ENCODE results near the gene TTC28. TPM values are rescaled to one million over a fixed set of nuclear protein-coding genes. Genes with fewer than 3 reads are reported as not detected.
A peak's percentile ranks its signal among the peaks of the same experiment; 100 is the strongest.

Gene TTC28
- total and polyA plus RNA-seq, 10 of the 15 experiments (the other 5 are each of a cell fraction or from before 2014, with no cell fraction given): 0.15 to 8.4 (median 1.4) TPM

DNA sequence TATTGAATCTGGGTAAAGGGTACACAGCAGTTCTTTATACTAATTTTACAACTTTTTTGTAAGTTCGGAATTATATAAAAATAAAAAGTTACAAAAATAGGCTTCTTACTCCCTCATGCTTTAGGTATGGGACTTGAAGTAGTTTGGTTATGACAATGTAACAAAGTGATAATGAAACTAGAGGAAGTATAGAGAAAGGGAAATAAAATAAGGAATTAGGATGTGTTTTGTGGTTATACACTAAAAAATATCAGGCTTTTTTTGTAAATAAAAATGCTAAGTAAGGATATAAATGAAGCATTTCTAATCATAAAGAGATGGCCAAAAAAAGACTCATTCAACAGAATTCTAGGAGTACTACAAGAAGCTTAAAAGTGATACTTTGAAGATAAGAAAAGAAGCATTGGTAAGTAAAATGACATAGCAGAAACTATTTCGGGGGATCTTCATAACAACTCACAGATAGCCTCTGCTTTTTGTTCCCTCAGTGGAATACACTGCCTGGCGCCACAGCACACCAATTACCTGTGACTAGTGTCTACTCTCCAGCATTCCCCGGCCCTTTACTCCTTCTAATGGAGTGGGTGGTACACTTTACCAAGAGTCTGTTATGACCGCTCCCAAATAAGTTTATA lies 437.9 kb downstream of the TTC28 start:
- RAD21 ChIA-PET (ENCODE audit: unreplicated experiment): no interaction called here
- Histone ChIP-seq H3K4me2 (ENCODE audit: control insufficient read depth, insufficient read depth) (no peak overlapping the region), H3K4me3 (no peak overlapping the region), H3K79me2 (ENCODE audit: control insufficient read depth, insufficient read depth, low read length) (no peaks in the 10 kb centered on the region), H3K9ac (ENCODE audit: control insufficient read depth, insufficient read depth, low read length) (no peak overlapping the region), H2AFZ (ENCODE audit: control insufficient read depth, low read depth, low read length) (no peak overlapping the region), H3K27me3 (replicated peaks in 1 of 2; ENCODE audit: control insufficient read depth in 2 of 2, insufficient read depth in 2 of 2, low read length in 1 of 2) (0 out of 4 replicates have a peak, but pooled peaks cover 0 to 5% of the 10 kb centered on the region in 2 experiments), H3K36me3 (ENCODE audit: control insufficient read depth in 2 of 2, insufficient read depth in 2 of 2, low read length in 1 of 2) (no peaks in the 10 kb centered on the region), H3K4me1 (ENCODE audit: control insufficient read depth, insufficient read depth, low read length) (no peaks in the 10 kb centered on the region), H4K20me1 (ENCODE audit: control insufficient read depth, insufficient read depth) (no peaks in the 10 kb centered on the region), H3K27ac (ENCODE audit: control insufficient read depth, insufficient read depth) (no peak overlapping the region), H3K9me3 (replicated peaks; ENCODE audit: control insufficient read depth, insufficient read depth, low read length) (no peaks in the 10 kb centered on the region)
- no peak for DNase-seq (ENCODE audit: low read depth, low spot score)
- TF ChIP-seq JUNB (IDR thresholded peaks at IDR 0.05) (0 out of 2 replicates have a peak, but pooled peaks have one; percentile 14), NR2C1 (IDR thresholded peaks at IDR 0.05) (no peak)
- no TSS peak for BruUV-seq (replicated peaks)
- in situ Hi-C loops (cut with MboI): no loop called here
- FAIRE-seq: no peak
- SMC1A ChIA-PET (ENCODE audit: uncharacterized antibody, unreplicated experiment): no interaction called here
- WGBS (ENCODE audit: insufficient coverage, insufficient replicate concordance, low lambda C conversion rate, missing lambda C conversion rate): 11% methylated on average over 5 of the region's 5 CpGs
- CTCF ChIA-PET: interaction anchor here (1.6 kb wide), 1 partner anchor 10 kb away, joined by 5 read pairs; no protein-coding TSS in a partner anchor
- no peak for ATAC-seq
- POLR2A ChIA-PET: no interaction called here
- intact Hi-C loops (cut with micrococcal nuclease; ENCODE audit: unreplicated experiment): no loop called here

DNA sequence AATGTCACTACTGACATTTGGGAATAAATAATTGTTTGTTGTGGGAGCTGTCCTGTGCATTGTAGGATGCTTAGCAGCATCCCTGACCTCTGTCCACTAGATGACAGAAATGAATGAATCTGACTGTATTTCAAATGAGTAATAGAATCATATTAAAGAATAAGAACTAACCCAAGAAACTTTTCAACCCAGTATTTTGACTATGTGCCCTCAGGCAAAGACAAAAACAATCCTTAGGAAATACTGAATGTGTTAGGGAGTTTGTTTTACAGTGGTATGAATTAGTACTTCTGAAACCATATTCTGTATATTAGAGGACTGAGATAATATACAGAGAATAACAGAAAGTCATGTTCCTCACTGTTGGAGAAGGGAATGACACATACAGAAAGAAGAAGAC lies 439.7 kb downstream of the TTC28 start:
- H3K27ac ChIP-seq (ENCODE audit: control insufficient read depth, insufficient read depth): no peak overlapping the region
- in situ Hi-C loops (cut with MboI) (no loop called here), intact Hi-C loops (cut with micrococcal nuclease; ENCODE audit: unreplicated experiment) (no loop called here)
- BruUV-seq (replicated peaks): no TSS peak
- FAIRE-seq (no peak), DNase-seq (ENCODE audit: low read depth, low spot score) (no peak), ATAC-seq (no peak)
- H3K79me2 ChIP-seq (ENCODE audit: control insufficient read depth, insufficient read depth, low read length): no peaks in the 10 kb centered on the region
- H3K9ac ChIP-seq (ENCODE audit: control insufficient read depth, insufficient read depth, low read length): no peak overlapping the region
- no peaks in the 10 kb centered on the region for H3K36me3 ChIP-seq (ENCODE audit: control insufficient read depth in 2 of 2, insufficient read depth in 2 of 2, low read length in 1 of 2)
- H3K27me3 ChIP-seq (replicated peaks in 1 of 2; ENCODE audit: control insufficient read depth in 2 of 2, insufficient read depth in 2 of 2, low read length in 1 of 2): 0 out of 4 replicates have a peak, but pooled peaks cover 0 to 2% of the 10 kb centered on the region in 2 experiments
- H3K4me1 ChIP-seq (ENCODE audit: control insufficient read depth, insufficient read depth, low read length): no peaks in the 10 kb centered on the region
- H2AFZ ChIP-seq (ENCODE audit: control insufficient read depth, low read depth, low read length): no peak overlapping the region
- H4K20me1 ChIP-seq (ENCODE audit: control insufficient read depth, insufficient read depth): no peaks in the 10 kb centered on the region
- POLR2A ChIA-PET: no interaction called here
- H3K9me3 ChIP-seq (replicated peaks; ENCODE audit: control insufficient read depth, insufficient read depth, low read length): no peaks in the 10 kb centered on the region
- TF ChIP-seq MYB (IDR thresholded peaks at IDR 0.05; ENCODE audit: borderline replicate concordance, low read depth, low read length): no peak
- TF ChIP-seq BCL11A (IDR thresholded peaks at IDR 0.05; ENCODE audit: low read depth, low read length): no peak
- TF ChIP-seq RB1 (IDR thresholded peaks at IDR 0.05; ENCODE audit: borderline replicate concordance): no peak
- RAD21 ChIA-PET (ENCODE audit: unreplicated experiment): no interaction called here
- H3K4me2 ChIP-seq (ENCODE audit: control insufficient read depth, insufficient read depth): no peak overlapping the region
- CTCF ChIA-PET: no interaction called here
- SMC1A ChIA-PET (ENCODE audit: uncharacterized antibody, unreplicated experiment): interaction anchor here (0.6 to 1.2 kb wide), 2 partner anchors 12 to 65 kb away, joined by 3 read pairs; no protein-coding TSS in a partner anchor
- H3K4me3 ChIP-seq: no peak overlapping the region

Measured in GM12878 (cell line).